Measurements from ENCODE around the gene MAP2K2.

MAP2K2 gene

GRCh38 chr19:4086411-4086867 is 37.5 kb downstream of the MAP2K2 start:
- H3K79me2 ChIP-seq (ENCODE audit: insufficient read depth, low read length) = peaks cover 9% of the 10 kb centered on the region; the same call in 1 of the 2 replicates
- H3F3A ChIP-seq (ENCODE audit: low read depth) = peaks cover 4% of the 10 kb centered on the region; the same call in 1 of the 2 replicates
- H3K4me1 ChIP-seq (ENCODE audit: insufficient read depth, low read length, poor library complexity, severe bottlenecking) = peaks cover 18% of the 10 kb centered on the region
- H3K9me3 ChIP-seq (ENCODE audit: insufficient read depth, low read depth, low read length) = no peaks in the 10 kb centered on the region
- H2AFZ ChIP-seq (ENCODE audit: low read length) = no peak overlapping the region
- H4K20me1 ChIP-seq (ENCODE audit: insufficient read depth, low read length, poor library complexity, severe bottlenecking) = no peaks in the 10 kb centered on the region
- TF ChIP-seq EZH2phosphoT487 (IDR thresholded peaks at IDR 0.05; ENCODE audit: borderline replicate concordance) (no peak), CTCF (conservative IDR thresholded peaks at IDR 0.05; ENCODE audit: low read length) (no peak)
- no peaks in the 10 kb centered on the region for H3K9me2 ChIP-seq (replicated peaks; ENCODE audit: low read depth, low read length)
- no peak overlapping the region for H3K4me3 ChIP-seq (ENCODE audit: low read length, poor library complexity, severe bottlenecking)
- no peak overlapping the region for H3K9ac ChIP-seq (ENCODE audit: low read depth, low read length, poor library complexity, severe bottlenecking)
- H3K36me3 ChIP-seq (ENCODE audit: insufficient read depth, low read length) = no peaks in the 10 kb centered on the region
- no peak overlapping the region for H3K4me2 ChIP-seq (ENCODE audit: low read depth, low read length, poor library complexity, severe bottlenecking)
- no peaks in the 10 kb centered on the region for H3K27me3 ChIP-seq (ENCODE audit: insufficient read depth, low read length, poor library complexity, severe bottlenecking)

- Histone ChIP-seq H3K9me2 (replicated peaks; ENCODE audit: low read depth, low read length) (no peaks in the 10 kb centered on the region), H2AFZ (ENCODE audit: low read length) (no peak overlapping the region), H3K9ac (ENCODE audit: low read depth, low read length, poor library complexity, severe bottlenecking) (no peak overlapping the region), H3K4me3 (ENCODE audit: low read length, poor library complexity, severe bottlenecking) (no peak overlapping the region), H4K20me1 (ENCODE audit: insufficient read depth, low read length, poor library complexity, severe bottlenecking) (no peaks in the 10 kb centered on the region), H3F3A (ENCODE audit: low read depth) (peaks cover 4% of the 10 kb centered on the region; the same call in 1 of the 2 replicates), H3K4me2 (ENCODE audit: low read depth, low read length, poor library complexity, severe bottlenecking) (no peak overlapping the region), H3K79me2 (ENCODE audit: insufficient read depth, low read length) (no peaks in the 10 kb centered on the region), H3K9me3 (ENCODE audit: insufficient read depth, low read depth, low read length) (no peaks in the 10 kb centered on the region), H3K27me3 (ENCODE audit: insufficient read depth, low read length, poor library complexity, severe bottlenecking) (no peaks in the 10 kb centered on the region), H3K36me3 (ENCODE audit: insufficient read depth, low read length) (no peaks in the 10 kb centered on the region), H3K4me1 (ENCODE audit: insufficient read depth, low read length, poor library complexity, severe bottlenecking) (peaks cover 18% of the 10 kb centered on the region)
- no peak for TF ChIP-seq CTCF (conservative IDR thresholded peaks at IDR 0.05; ENCODE audit: low read length)
- TF ChIP-seq EZH2phosphoT487 (IDR thresholded peaks at IDR 0.05; ENCODE audit: borderline replicate concordance) = no peak
Observed at GRCh38 chr19:4084547-4084877, 39.4 kb downstream of the MAP2K2 start.

GRCh38 chr19:4083677-4084546 is 40.0 kb downstream of the MAP2K2 start:
- no peaks in the 10 kb centered on the region for H3K27me3 ChIP-seq (ENCODE audit: insufficient read depth, low read length, poor library complexity, severe bottlenecking)
- peaks cover 4% of the 10 kb centered on the region; the same call in 1 of the 2 replicates for H3F3A ChIP-seq (ENCODE audit: low read depth)
- no peaks in the 10 kb centered on the region for H3K36me3 ChIP-seq (ENCODE audit: insufficient read depth, low read length)
- H2AFZ ChIP-seq (ENCODE audit: low read length) = no peak overlapping the region
- H3K4me2 ChIP-seq (ENCODE audit: low read depth, low read length, poor library complexity, severe bottlenecking) = no peak overlapping the region
- no peak for TF ChIP-seq CTCF (conservative IDR thresholded peaks at IDR 0.05; ENCODE audit: low read length)
- TF ChIP-seq EZH2phosphoT487 (IDR thresholded peaks at IDR 0.05; ENCODE audit: borderline replicate concordance) = no peak
- H3K79me2 ChIP-seq (ENCODE audit: insufficient read depth, low read length) = no peaks in the 10 kb centered on the region
- H3K4me3 ChIP-seq (ENCODE audit: low read length, poor library complexity, severe bottlenecking) = no peak overlapping the region
- H3K9ac ChIP-seq (ENCODE audit: low read depth, low read length, poor library complexity, severe bottlenecking) = no peak overlapping the region
- H3K9me3 ChIP-seq (ENCODE audit: insufficient read depth, low read depth, low read length) = no peaks in the 10 kb centered on the region
- H4K20me1 ChIP-seq (ENCODE audit: insufficient read depth, low read length, poor library complexity, severe bottlenecking) = no peaks in the 10 kb centered on the region
- H3K9me2 ChIP-seq (replicated peaks; ENCODE audit: low read depth, low read length) = no peaks in the 10 kb centered on the region
- peaks cover 12% of the 10 kb centered on the region for H3K4me1 ChIP-seq (ENCODE audit: insufficient read depth, low read length, poor library complexity, severe bottlenecking)

Measured in Loucy (cell line).